Fibroblast of lung (primary cell): ENCODE results near the gene SLC22A14.

Experiments
- CTCF ChIP-seq, 2 donors: IDR thresholded peaks in 1 of 2; conservative IDR thresholded peaks in 1 of 2; 1 replicate in 1 of 2; 2 replicates in 1 of 2; pipeline ENCODE4 v1.5.1; 2011 to 2012; ENCODE audit warnings: low read length in 2 of 2, control low read depth in 1 of 2, inconsistent platforms in 1 of 2, low read depth in 1 of 2, mild to moderate bottlenecking in 1 of 2
- EZH2 ChIP-seq: IDR thresholded peaks from 2 replicates; pipeline ENCODE4 v1.5.1; 2012; ENCODE audit warnings: low read length, control low read depth, mild to moderate bottlenecking; ENCODE audit errors: missing control alignments

- no peak for TF ChIP-seq CTCF (conservative IDR thresholded peaks at IDR 0.05 in 1 of 2, IDR thresholded peaks at IDR 0.05 in 1 of 2; ENCODE audit: low read depth in 1 of 2, low read length in 2 of 2)
- TF ChIP-seq EZH2 = no peak
These were observed 49.3 kb downstream of the SLC22A14 start for GRCh38 chr3:38331257-38332022.
